Osteoblast (primary cell): ENCODE measurements around the gene SNAI3. TPM values are rescaled to one million over a fixed set of nuclear protein-coding genes. Genes with fewer than 3 reads are reported as not detected.

ENCODE experiments used
- DNase-seq: peaks from one replicate; pipeline ENCODE4 v3.0.0; 2011; ENCODE audit warnings: low spot score, mixed read lengths; ENCODE audit not compliant: insufficient read length; ENCODE audit errors: missing footprints
- H2AFZ ChIP-seq: 2 replicates; pipeline ENCODE4 v1.6.0; 2011; ENCODE audit warnings: mild to moderate bottlenecking, low read length
- H3K27ac ChIP-seq: 2 replicates; pipeline ENCODE4 v1.5.1; 2011; ENCODE audit warnings: mild to moderate bottlenecking, low read depth, low read length, moderate library complexity
- H3K27me3 ChIP-seq: 2 replicates; pipeline ENCODE4 v1.6.0; 2012; ENCODE audit warnings: mild to moderate bottlenecking, control low read depth, inconsistent platforms, low read length, moderate library complexity; ENCODE audit not compliant: insufficient read depth
- H3K36me3 ChIP-seq: 2 replicates; pipeline ENCODE4 v1.5.1; 2011; ENCODE audit warnings: mild to moderate bottlenecking, low read length, control low read depth, moderate library complexity; ENCODE audit not compliant: insufficient read depth
- H3K4me1 ChIP-seq: 2 replicates; pipeline ENCODE4 v1.5.1; 2011; ENCODE audit warnings: mild to moderate bottlenecking, low read length, control low read depth, moderate library complexity; ENCODE audit not compliant: insufficient read depth
- H3K4me2 ChIP-seq: 2 replicates; pipeline ENCODE4 v1.6.0; 2011; ENCODE audit warnings: mild to moderate bottlenecking, low read length; ENCODE audit not compliant: insufficient read depth
- H3K4me3 ChIP-seq: fragments of 200-600 bp; sonication (generic); 3 replicates; pipeline ENCODE4 v1.5.1; 2012; ENCODE audit warnings: mild to moderate bottlenecking, low read length, inconsistent platforms; ENCODE audit not compliant: insufficient read depth
- H3K79me2 ChIP-seq: 2 replicates; pipeline ENCODE4 v1.6.0; 2012; ENCODE audit warnings: mild to moderate bottlenecking, low read length, control low read depth, inconsistent platforms; ENCODE audit not compliant: insufficient read depth
- H3K9me3 ChIP-seq: 2 replicates; pipeline ENCODE4 v1.5.1; 2011; ENCODE audit warnings: low read depth, low read length, control low read depth
- H4K20me1 ChIP-seq: 2 replicates; pipeline ENCODE4 v1.6.0; 2012; ENCODE audit warnings: mild to moderate bottlenecking, low read length, control low read depth; ENCODE audit not compliant: insufficient read depth
- total RNA-seq: library from RNA; depleted of rRNA; stranded (reverse); fragments of >200 nt; gene quantifications from 2 replicates; pipeline ENCODE4 v1.2.3, GENCODE V29; 2012
- TF ChIP-seq, protein P1 (sequence below): IDR thresholded peaks from 2 replicates; pipeline ENCODE4 v1.5.1; 2011; ENCODE audit warnings: mild to moderate bottlenecking, low read depth, low read length, moderate library complexity; ENCODE audit errors: extremely low read depth

Gene SNAI3
- total RNA-seq, 1 donor, result not detected

- H3K27ac ChIP-seq, result no peak overlapping the region
- H4K20me1 ChIP-seq, result peaks cover 11% of the 10 kb centered on the region
- H2AFZ ChIP-seq, result no peak overlapping the region
- H3K36me3 ChIP-seq, result peaks cover 20% of the 10 kb centered on the region
- H3K4me3 ChIP-seq, result no peak overlapping the region
- peaks cover 3% of the 10 kb centered on the region for H3K27me3 ChIP-seq
- H3K4me2 ChIP-seq, result no peak overlapping the region
- H3K4me1 ChIP-seq, result peaks cover 6% of the 10 kb centered on the region
- H3K9me3 ChIP-seq, result no peaks in the 10 kb centered on the region
- H3K79me2 ChIP-seq, result no peaks in the 10 kb centered on the region
- no peak for DNase-seq
- TF ChIP-seq, protein P1, sequence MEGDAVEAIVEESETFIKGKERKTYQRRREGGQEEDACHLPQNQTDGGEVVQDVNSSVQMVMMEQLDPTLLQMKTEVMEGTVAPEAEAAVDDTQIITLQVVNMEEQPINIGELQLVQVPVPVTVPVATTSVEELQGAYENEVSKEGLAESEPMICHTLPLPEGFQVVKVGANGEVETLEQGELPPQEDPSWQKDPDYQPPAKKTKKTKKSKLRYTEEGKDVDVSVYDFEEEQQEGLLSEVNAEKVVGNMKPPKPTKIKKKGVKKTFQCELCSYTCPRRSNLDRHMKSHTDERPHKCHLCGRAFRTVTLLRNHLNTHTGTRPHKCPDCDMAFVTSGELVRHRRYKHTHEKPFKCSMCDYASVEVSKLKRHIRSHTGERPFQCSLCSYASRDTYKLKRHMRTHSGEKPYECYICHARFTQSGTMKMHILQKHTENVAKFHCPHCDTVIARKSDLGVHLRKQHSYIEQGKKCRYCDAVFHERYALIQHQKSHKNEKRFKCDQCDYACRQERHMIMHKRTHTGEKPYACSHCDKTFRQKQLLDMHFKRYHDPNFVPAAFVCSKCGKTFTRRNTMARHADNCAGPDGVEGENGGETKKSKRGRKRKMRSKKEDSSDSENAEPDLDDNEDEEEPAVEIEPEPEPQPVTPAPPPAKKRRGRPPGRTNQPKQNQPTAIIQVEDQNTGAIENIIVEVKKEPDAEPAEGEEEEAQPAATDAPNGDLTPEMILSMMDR, result no peak
Observed at GRCh38 chr16:88632587-88632930, 53.7 kb downstream of the SNAI3 start.

DNA sequence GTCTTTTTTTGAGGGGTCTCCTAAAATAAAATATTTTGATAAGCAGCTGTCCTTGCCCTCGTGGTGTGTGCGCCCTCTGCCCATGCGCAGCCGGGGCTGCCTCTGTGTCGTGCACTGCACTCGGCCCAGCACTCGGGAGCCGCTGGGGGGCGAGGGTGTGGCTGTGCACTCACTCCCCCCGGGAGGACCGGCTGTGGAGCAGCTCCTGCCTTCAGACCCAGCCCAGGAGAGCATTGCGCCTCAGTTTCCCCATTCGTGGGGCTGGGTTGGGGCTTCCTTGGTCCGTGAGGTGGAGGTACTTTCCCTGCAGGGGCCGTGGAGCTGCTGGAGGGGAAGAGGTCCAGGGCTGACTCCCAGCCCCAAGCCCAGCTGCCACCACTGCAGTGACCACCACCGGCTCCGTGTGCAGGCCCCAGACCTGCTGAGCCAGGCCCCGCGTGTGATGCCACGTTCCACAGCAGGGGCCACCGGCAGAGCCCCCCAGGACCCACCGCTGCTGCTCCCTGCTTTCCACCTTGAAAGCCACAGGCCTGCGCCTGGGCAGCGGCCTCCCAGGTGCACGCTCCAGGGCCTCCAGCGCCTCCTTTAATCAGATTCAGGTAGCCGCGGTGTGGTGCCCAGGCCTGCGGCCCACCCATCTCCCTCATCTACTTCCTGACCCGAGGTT is 54.3 kb downstream of the SNAI3 start:
- Histone ChIP-seq H2AFZ (no peak overlapping the region), H4K20me1 (peaks cover 11% of the 10 kb centered on the region), H3K27ac (no peak overlapping the region), H3K4me3 (no peak overlapping the region), H3K4me2 (no peak overlapping the region), H3K9me3 (no peaks in the 10 kb centered on the region), H3K4me1 (peaks cover 6% of the 10 kb centered on the region), H3K79me2 (no peaks in the 10 kb centered on the region), H3K36me3 (peaks cover 25% of the 10 kb centered on the region), H3K27me3 (peaks cover 1% of the 10 kb centered on the region)
- TF ChIP-seq, protein P1, result no peak
- no peak for DNase-seq

GRCh38 chr16:88631384-88631783 is 54.9 kb downstream of the SNAI3 start:
- TF ChIP-seq, protein P1, result no peak
- no peak for DNase-seq
- no peaks in the 10 kb centered on the region for H3K27me3 ChIP-seq
- no peak overlapping the region for H2AFZ ChIP-seq
- H3K79me2 ChIP-seq, result no peaks in the 10 kb centered on the region
- H3K4me1 ChIP-seq, result peaks cover 6% of the 10 kb centered on the region
- peaks cover 10% of the 10 kb centered on the region for H4K20me1 ChIP-seq
- no peak overlapping the region for H3K27ac ChIP-seq
- peaks cover 25% of the 10 kb centered on the region for H3K36me3 ChIP-seq
- H3K9me3 ChIP-seq, result no peaks in the 10 kb centered on the region
- no peak overlapping the region for H3K4me2 ChIP-seq
- H3K4me3 ChIP-seq, result no peak overlapping the region

- H3K27ac ChIP-seq, result no peak overlapping the region
- no peak overlapping the region for H3K4me3 ChIP-seq
- H3K9me3 ChIP-seq, result no peaks in the 10 kb centered on the region
- DNase-seq, result no peak
- peaks cover 6% of the 10 kb centered on the region for H3K4me1 ChIP-seq
- H3K36me3 ChIP-seq, result peaks cover 25% of the 10 kb centered on the region
- peaks cover 8% of the 10 kb centered on the region for H4K20me1 ChIP-seq
- no peaks in the 10 kb centered on the region for H3K79me2 ChIP-seq
- H2AFZ ChIP-seq, result no peak overlapping the region
- H3K4me2 ChIP-seq, result no peak overlapping the region
- TF ChIP-seq, protein P1, result no peak
- H3K27me3 ChIP-seq, result no peaks in the 10 kb centered on the region
Observed at GRCh38 chr16:88630941-88631340, 55.4 kb downstream of the SNAI3 start.
